GM19193 (cell line): ENCODE data around the gene NIM1K.

Experiments
- POLR2A ChIP-seq: IDR thresholded peaks from 4 replicates; pipeline ENCODE4 v1.6.1; 2011; ENCODE audit not compliant: insufficient read depth, insufficient read length; ENCODE audit errors: extremely low read depth

NIM1K gene

GRCh38 chr5:43309637-43310036 is 117.6 kb downstream of the NIM1K start:
- no peak for TF ChIP-seq POLR2A

- no peak for TF ChIP-seq POLR2A
Observed at GRCh38 chr5:43312076-43312661, 120.1 kb downstream of the NIM1K start.

GRCh38 chr5:43312699-43313034 is 120.6 kb downstream of the NIM1K start:
- TF ChIP-seq POLR2A = no peak

GRCh38 chr5:43313035-43313853 is 121.2 kb downstream of the NIM1K start, which contains the start of gene HMGCS1:
TSS of gene HMGCS1 (minus strand) at chr5:43313412. CDS start at chr5:43298965, 14,447 bp downstream.
- TF ChIP-seq POLR2A = peak; percentile 99

- no peak for TF ChIP-seq POLR2A
Observed at GRCh38 chr5:43313854-43314457, 121.9 kb downstream of the NIM1K start.

GRCh38 chr5:43314724-43315123 is 122.7 kb downstream of the NIM1K start:
- TF ChIP-seq POLR2A = no peak

GRCh38 chr5:43315263-43315662 is 123.2 kb downstream of the NIM1K start:
- TF ChIP-seq POLR2A = no peak

- no peak for TF ChIP-seq POLR2A
Observed at GRCh38 chr5:43315682-43316081, 123.7 kb downstream of the NIM1K start.

GRCh38 chr5:43316421-43316820 is 124.4 kb downstream of the NIM1K start:
- no peak for TF ChIP-seq POLR2A

GRCh38 chr5:43320846-43321245 is 128.8 kb downstream of the NIM1K start:
- no peak for TF ChIP-seq POLR2A
